ENCODE results near the gene RNH1.

DNA sequence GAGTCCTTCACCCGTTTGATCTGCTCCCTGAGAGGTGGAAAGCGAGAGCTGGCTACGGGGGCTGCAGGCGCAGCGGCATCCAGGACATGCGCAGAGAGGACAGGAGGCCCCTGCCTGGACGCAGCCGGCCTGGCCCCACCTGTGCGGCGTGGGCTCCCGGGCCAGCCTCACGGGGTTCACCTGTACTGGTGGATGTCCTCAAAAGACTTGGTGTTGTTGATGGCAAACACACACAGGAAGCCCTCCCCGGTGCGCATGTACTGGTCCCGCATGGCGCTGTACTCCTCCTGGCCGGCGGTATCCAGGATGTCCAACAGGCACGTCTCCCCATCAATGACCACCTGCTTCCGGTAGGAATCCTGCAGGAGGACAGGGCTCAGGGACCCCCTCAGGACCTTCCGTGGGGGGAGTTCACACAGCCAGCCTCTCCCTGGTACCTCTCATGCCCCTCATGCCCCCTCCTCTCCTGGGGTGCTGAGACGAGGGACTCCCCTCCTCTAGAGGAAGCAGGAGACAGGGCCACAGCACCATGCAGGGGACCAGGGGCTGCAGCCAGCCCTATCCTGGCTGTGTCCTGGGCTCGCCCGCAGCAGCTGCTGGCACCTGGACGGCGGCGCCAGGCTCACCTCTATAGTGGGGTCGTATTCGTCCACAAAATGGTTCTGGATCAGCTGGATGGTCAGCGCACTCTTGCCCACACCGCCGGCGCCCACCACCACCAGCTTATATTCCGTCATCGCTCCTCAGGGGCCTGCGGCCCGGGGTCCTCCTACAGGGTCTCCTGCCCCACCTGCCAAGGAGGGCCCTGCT lies 26.7 kb upstream of the RNH1 start:
- TF ChIP-seq, protein P1, sequence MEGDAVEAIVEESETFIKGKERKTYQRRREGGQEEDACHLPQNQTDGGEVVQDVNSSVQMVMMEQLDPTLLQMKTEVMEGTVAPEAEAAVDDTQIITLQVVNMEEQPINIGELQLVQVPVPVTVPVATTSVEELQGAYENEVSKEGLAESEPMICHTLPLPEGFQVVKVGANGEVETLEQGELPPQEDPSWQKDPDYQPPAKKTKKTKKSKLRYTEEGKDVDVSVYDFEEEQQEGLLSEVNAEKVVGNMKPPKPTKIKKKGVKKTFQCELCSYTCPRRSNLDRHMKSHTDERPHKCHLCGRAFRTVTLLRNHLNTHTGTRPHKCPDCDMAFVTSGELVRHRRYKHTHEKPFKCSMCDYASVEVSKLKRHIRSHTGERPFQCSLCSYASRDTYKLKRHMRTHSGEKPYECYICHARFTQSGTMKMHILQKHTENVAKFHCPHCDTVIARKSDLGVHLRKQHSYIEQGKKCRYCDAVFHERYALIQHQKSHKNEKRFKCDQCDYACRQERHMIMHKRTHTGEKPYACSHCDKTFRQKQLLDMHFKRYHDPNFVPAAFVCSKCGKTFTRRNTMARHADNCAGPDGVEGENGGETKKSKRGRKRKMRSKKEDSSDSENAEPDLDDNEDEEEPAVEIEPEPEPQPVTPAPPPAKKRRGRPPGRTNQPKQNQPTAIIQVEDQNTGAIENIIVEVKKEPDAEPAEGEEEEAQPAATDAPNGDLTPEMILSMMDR (IDR thresholded peaks at IDR 0.05; ENCODE audit: low read length) = no peak
- TF ChIP-seq EZH2 (optimal IDR thresholded peaks at IDR 0.05; ENCODE audit: low read depth, low read length) = no peak
- no peak for TF ChIP-seq EZH2phosphoT487 (IDR thresholded peaks at IDR 0.05; ENCODE audit: low read length)
